Heart left ventricle (tissue), 13 donors: ENCODE data around the gene PIGL.

ENCODE experiments used
- POLR2A ChIP-seq, 2 donors: fragments of 450-650 bp; IDR thresholded peaks; one replicate each; pipeline ENCODE4 v1.6.1; 2017; ENCODE audit warnings: antibody characterized with exemption in 2 of 2, mild to moderate bottlenecking in 2 of 2, moderate library complexity in 2 of 2
- TF ChIP-seq, protein P1 (sequence below), 12 donors: fragments of 200-600 bp; sonication (generic) in 4 of 12; IDR thresholded peaks; one replicate each; pipeline versions ENCODE4 v1.5.0 to v1.8.0; 2018 to 2022; ENCODE audit warnings: antibody characterized with exemption in 12 of 12, mild to moderate bottlenecking in 5 of 12
- donor health status: ischemic (EF 13 %, LVEDD 7.1; RV severe dilation, severe dysfunction).
- donor health status: DM: no; HTN: yes; CAD: no.
- donor health status: DM: no; HTN: no; CAD: no.
- donor health status: ischemic (EF 25% LVEDD 6.9; RV normal size, moderate dysfunction).
- donor health status: ischemic (EF 25% LVEDD 5.7; RV mildly dilated, moderate dysfunction).
- donor health status: ischemic (EF 35%, LVEDD 5.7; RV mildly dilated, moderate dysfunction).
- donor health status: nonischemic (EF 11% LVEDD 7.7; RV severe dilation, severe dysfunction).
- donor health status: DM: yes; HTN: yes; CAD: no.
- donor health status: PGD.
- donor health status: ischemic (EF 29% LVEDD 5.4; RV normal size, mild dysfunction).
- donor health status: nonischemic (EF 23%, LVEDD 6.1; RV moderate dilation, normal function).

DNA sequence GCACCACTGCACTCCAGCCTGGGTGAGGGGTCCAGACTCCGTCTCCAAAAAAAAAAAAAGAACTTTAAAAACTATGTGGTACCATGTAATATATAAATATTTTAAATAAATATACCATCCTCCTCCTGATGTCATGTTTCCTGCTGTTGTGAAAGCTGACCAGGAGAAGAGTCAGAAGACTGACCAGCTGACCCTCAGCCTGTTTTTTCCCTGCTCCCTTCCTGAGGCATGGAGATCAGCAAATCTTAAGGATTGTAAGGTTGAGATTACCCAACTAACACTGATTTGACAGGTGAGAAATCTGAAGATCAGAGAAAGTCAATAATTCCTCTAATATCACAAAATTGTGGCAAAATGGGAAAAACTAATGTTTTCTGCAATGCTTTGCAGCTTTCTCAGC lies 19.7 kb upstream of the PIGL start:
- TF ChIP-seq, protein P1, sequence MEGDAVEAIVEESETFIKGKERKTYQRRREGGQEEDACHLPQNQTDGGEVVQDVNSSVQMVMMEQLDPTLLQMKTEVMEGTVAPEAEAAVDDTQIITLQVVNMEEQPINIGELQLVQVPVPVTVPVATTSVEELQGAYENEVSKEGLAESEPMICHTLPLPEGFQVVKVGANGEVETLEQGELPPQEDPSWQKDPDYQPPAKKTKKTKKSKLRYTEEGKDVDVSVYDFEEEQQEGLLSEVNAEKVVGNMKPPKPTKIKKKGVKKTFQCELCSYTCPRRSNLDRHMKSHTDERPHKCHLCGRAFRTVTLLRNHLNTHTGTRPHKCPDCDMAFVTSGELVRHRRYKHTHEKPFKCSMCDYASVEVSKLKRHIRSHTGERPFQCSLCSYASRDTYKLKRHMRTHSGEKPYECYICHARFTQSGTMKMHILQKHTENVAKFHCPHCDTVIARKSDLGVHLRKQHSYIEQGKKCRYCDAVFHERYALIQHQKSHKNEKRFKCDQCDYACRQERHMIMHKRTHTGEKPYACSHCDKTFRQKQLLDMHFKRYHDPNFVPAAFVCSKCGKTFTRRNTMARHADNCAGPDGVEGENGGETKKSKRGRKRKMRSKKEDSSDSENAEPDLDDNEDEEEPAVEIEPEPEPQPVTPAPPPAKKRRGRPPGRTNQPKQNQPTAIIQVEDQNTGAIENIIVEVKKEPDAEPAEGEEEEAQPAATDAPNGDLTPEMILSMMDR (IDR thresholded peaks at IDR 0.05), result no peak
- no peak for TF ChIP-seq POLR2A (IDR thresholded peaks at IDR 0.05)
